AG20443 (cell line): ENCODE results near the gene TSPEAR.

Source experiments
- DNase-seq: peaks from one replicate; pipeline ENCODE4 v3.0.0; 2012; ENCODE audit warnings: low spot score, mixed read lengths

TSPEAR gene

GRCh38 chr21:44462834-44463200 lies 248.6 kb downstream of the TSPEAR start:
- no peak for DNase-seq

GRCh38 chr21:44462086-44462833 lies 249.1 kb downstream of the TSPEAR start:
- no peak for DNase-seq

GRCh38 chr21:44461464-44462001 lies 249.8 kb downstream of the TSPEAR start:
- DNase-seq, result peak; percentile 53

- DNase-seq, result no peak
Observed at GRCh38 chr21:44461005-44461404, 250.4 kb downstream of the TSPEAR start.

GRCh38 chr21:44460441-44460755 lies 251.0 kb downstream of the TSPEAR start:
- no peak for DNase-seq

GRCh38 chr21:44459712-44460440 lies 251.5 kb downstream of the TSPEAR start:
- DNase-seq, result no peak

DNA sequence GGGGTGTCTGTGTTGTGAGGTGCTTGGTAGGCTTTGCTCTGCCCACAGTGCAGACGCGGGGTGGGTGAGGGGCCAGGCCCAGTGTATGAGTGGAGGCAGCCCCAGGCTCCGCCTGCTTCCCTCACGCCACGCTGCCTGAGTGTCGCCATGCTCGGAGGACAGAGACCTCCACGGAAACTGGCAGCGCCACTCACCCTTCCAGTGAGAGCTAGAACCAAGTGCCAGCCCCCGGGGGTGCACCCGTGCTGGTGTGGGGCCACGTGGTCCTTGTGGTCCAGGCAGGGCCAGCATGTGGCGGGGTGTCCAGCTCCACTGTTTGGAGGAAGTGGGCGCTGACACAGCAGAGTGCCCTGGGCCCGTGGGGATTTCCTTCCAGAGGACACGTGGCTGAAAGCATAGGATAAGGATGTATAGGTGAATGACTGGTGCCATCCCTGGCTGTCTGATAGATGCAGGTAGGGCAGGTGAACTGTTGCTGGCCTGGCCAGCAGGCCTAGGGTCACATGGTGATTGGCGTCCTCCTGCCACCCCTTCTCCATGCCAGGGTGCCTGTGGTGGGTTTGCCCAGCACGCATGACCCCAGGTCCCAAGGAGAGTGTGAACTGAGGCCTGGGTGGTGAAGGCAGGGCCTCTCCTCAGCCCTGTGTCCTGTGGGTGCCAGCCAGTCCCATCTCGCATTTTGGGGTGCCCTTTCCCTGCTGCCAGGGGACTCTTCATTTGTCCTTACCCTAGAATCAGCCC lies 252.2 kb downstream of the TSPEAR start:
- no peak for DNase-seq

DNA sequence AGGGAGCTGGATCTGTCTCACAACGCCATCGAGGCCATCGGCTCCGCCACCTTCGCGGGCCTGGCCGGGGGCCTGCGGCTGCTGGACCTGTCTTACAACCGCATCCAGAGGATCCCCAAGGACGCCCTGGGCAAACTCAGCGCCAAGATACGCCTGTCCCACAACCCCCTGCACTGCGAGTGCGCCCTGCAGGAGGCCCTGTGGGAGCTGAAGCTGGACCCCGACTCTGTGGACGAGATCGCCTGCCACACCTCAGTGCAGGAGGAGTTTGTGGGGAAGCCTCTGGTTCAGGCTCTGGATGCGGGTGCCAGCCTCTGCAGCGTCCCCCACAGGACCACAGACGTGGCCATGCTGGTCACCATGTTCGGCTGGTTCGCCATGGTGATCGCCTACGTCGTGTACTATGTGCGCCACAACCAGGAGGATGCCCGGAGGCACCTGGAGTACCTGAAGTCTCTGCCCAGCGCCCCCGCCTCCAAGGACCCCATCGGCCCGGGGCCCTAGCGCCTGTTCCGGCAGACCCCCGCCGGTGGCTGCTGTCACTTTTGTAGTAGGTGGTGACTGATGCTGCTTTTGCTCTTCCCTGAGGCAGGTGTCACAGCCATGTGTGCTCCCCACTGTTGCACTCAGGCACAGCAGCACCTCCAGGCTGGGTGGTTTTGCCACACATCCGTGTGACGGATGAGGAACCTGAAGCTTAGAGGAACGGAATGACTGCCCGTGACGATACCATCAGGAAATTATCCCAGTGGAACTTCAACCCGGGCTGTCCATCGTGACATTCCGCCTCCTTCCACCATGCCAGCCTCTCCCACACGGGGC lies 254.2 kb downstream of the TSPEAR start:
- DNase-seq, result no peak

DNA sequence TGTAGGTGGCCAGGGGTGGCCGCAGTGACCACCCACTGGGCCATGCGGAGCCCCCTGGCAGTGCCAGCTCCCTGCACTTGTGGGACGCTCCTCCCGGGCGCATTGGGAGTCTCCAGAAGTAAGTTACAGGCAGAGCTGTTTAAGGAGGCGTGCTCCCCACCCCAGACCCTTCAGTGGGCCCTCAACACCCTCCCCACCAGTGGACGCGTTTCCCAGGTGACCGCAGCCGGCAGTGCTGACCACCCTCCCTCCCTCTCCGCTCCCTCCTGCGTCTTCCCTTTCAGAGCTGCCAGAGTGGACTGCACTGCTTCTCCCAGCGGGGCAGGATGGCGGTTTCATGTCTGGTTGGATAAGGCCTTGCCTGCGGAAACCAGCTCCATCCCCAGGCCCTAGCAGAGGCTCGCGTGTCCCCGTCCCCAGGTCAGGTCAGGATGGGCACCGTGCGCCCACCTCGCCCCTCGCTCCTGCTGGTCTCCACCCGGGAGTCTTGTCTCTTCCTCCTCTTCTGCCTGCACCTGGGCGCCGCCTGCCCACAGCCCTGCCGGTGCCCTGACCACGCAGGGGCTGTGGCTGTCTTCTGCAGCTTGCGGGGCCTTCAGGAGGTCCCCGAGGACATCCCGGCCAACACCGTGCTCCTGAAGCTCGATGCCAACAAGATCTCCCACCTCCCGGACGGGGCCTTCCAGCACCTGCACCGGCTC lies 255.0 kb downstream of the TSPEAR start:
- no peak for DNase-seq

GRCh38 chr21:44455524-44456213 lies 255.7 kb downstream of the TSPEAR start:
- DNase-seq, result peak; percentile 66

DNA sequence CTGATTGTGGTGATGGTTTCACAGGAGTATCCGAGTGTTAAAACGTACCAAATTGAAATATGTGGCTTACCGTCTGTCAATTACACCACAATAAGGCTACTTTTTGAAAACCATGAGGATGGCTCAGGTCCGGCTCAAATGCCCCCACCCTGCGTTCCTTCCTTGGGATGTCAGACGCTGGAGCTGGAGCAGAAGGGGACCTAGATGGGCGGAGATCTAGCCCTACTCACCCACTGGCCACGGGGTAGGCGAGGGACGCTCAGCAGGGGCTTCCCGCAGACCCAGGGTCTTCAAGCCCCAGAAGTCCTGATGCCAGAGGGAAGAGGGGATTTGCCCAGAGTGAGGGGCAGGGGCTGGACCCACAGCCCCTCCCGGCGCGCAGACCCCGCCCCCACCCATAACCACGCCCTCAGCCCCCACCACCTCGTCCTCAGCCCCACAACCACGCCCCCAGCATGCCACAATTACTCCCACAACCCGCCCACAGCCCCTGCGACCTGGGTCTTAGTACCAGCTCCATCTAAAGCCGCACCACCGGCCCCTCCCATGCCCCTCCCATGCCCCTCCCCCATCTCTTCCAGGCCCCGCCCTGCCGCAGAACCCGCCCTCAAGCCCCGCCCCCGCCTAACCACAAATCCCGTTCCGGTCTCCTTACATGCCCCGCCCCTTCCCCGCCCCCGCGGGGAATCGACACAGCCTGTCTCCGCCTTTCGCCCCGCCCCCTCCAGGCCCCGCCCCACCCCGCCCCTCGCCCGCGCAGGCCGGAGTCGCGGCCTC lies 256.4 kb downstream of the TSPEAR start, which contains the start of gene LRRC3:
TSS of gene LRRC3 (plus strand) at position 764 of the 777 bp plus-strand sequence. CDS start 1,135 bp downstream, outside the sequence.
- DNase-seq, result peak; percentile 91

DNA sequence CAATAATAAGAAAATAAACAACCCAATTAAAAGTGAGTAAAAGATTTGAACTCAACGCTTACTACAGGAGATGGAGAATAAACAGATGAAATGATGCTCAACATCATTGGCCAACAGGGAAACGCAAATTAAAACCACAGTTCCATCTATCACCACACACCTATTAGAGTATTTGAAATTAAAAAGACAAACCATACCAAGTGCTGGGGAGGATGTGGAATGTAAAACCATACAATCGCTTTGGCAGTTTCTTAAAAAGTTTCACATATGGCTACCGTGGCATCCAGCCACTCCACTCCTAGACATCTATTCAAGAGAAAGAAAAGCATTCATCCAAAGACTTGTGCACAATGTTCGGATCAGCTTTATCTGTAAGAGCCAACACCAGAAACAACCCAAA lies 257.3 kb downstream of the TSPEAR start:
- DNase-seq, result no peak

- no peak for DNase-seq
Observed at GRCh38 chr21:44453120-44453519, 258.3 kb downstream of the TSPEAR start.

- no peak for DNase-seq
Observed at GRCh38 chr21:44450999-44451398, 260.4 kb downstream of the TSPEAR start.

- no peak for DNase-seq
Observed at GRCh38 chr21:44450402-44450801, 261.0 kb downstream of the TSPEAR start.

GRCh38 chr21:44449473-44450363 lies 261.7 kb downstream of the TSPEAR start:
- no peak for DNase-seq

DNA sequence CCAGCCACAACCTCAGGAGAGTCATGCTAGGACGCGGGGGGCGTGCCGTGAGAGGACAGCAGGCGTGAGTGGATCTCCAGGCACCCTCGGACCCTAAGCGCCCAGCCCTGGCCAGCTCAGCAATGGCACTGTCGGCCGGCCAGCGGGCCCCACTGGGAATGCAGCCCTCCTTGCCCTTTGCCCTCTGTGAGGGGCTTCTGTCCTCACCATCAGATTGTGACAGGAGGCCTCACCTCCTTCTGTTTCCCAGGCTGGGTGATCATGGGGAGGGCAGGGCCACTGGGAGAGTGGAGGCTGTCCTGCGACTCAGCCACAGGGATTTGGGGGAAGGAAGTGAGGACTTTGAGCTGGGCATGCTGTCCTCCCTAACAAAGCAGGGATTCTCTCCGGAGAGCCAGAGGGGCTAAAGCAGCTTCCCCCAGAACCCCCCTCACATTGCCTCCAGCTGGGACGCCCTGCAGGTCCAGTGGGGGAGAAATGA lies 262.7 kb downstream of the TSPEAR start:
- DNase-seq, result no peak
